ENCODE measurements around the gene MLLT3.

- TF ChIP-seq CTCF (IDR thresholded peaks at IDR 0.05) (no peak), POLR2A (IDR thresholded peaks at IDR 0.05) (no peak)
Observed at GRCh38 chr9:20550326-20550725, 72.0 kb downstream of the MLLT3 start.

Measured in Peyer's patch (tissue), 4 donors.